MM.1S (cell line): ENCODE data around the gene MMAA.
"Not testable (repeated sequence)": the region's sequence is repeated elsewhere in the genome, so short reads cannot be mapped to it uniquely, and the experiment has no call there.

Source experiments
- DNase-seq: peaks from one replicate; pipeline ENCODE4 v3.0.0-alpha.2; 2015
- H2AFZ ChIP-seq: fragments of 300-600 bp; sonication (generic); 2 replicates; pipeline ENCODE4 v1.6.0; 2016; ENCODE audit warnings: antibody characterized with exemption, low read length
- H3F3A ChIP-seq: fragments of 300-600 bp; sonication (generic); 2 replicates; pipeline ENCODE4 v1.6.1; 2016; ENCODE audit warnings: mild to moderate bottlenecking, antibody characterized with exemption, low read length, moderate library complexity, mixed read lengths; ENCODE audit not compliant: insufficient read depth
- H3K27ac ChIP-seq: fragments of 300-600 bp; sonication (generic); 2 replicates; pipeline ENCODE4 v1.5.1; 2016; ENCODE audit warnings: mild to moderate bottlenecking, low read length
- H3K27me3 ChIP-seq: fragments of 300-600 bp; sonication (generic); replicated peaks from 2 replicates; pipeline ENCODE4 v1.6.0; 2016; ENCODE audit warnings: low read length; ENCODE audit not compliant: insufficient read depth
- H3K36me3 ChIP-seq: fragments of 300-600 bp; sonication (generic); replicated peaks from 2 replicates; pipeline ENCODE4 v1.6.1; 2016; ENCODE audit warnings: mild to moderate bottlenecking, low read length, mixed read lengths; ENCODE audit not compliant: insufficient read depth
- H3K4me1 ChIP-seq: fragments of 300-600 bp; sonication (generic); 2 replicates; pipeline ENCODE4 v1.6.1; 2016; ENCODE audit warnings: low read length, mixed read lengths
- H3K4me2 ChIP-seq: fragments of 300-600 bp; sonication (generic); 2 replicates; pipeline ENCODE4 v1.6.0; 2016; ENCODE audit warnings: low read depth, low read length
- H3K4me3 ChIP-seq: fragments of 300-600 bp; sonication (generic); 2 replicates; pipeline ENCODE4 v1.5.1; 2016; ENCODE audit warnings: low read length, mixed read lengths
- H3K79me2 ChIP-seq: fragments of 300-600 bp; sonication (generic); 2 replicates; pipeline ENCODE4 v1.6.1; 2016; ENCODE audit warnings: mixed run types, low read length, mixed read lengths
- H3K9ac ChIP-seq: fragments of 300-600 bp; sonication (generic); 2 replicates; pipeline ENCODE4 v1.6.1; 2016; ENCODE audit warnings: low read length, mixed read lengths
- H3K9me2 ChIP-seq: fragments of 300-600 bp; sonication (generic); replicated peaks from 2 replicates; pipeline ENCODE4 v1.6.1; 2016; ENCODE audit warnings: mild to moderate bottlenecking, low read length, mixed read lengths; ENCODE audit not compliant: insufficient read depth
- H3K9me3 ChIP-seq: fragments of 300-600 bp; sonication (generic); replicated peaks from 2 replicates; pipeline ENCODE4 v1.6.1; 2016; ENCODE audit warnings: mild to moderate bottlenecking, low read length, mixed read lengths; ENCODE audit not compliant: insufficient read depth
- H4K20me1 ChIP-seq: fragments of 300-600 bp; sonication (generic); 2 replicates; pipeline ENCODE4 v1.6.1; 2016; ENCODE audit warnings: mild to moderate bottlenecking, low read length, moderate library complexity, mixed read lengths; ENCODE audit not compliant: insufficient read depth
- CTCF ChIP-seq: fragments of 300-600 bp; sonication (generic); IDR thresholded peaks from 2 replicates; pipeline ENCODE4 v1.5.1; 2016; ENCODE audit warnings: antibody characterized with exemption, low read length, mixed read lengths
- EZH2 ChIP-seq: fragments of 300-600 bp; sonication (generic); optimal IDR thresholded peaks from 2 replicates; pipeline ENCODE3; 2017; ENCODE audit warnings: low read depth, mild to moderate bottlenecking, antibody characterized with exemption, low read length, mixed read lengths
- EZH2phosphoT487 ChIP-seq: fragments of 300-600 bp; sonication (generic); IDR thresholded peaks from 2 replicates; pipeline ENCODE4 v1.6.1; 2018; ENCODE audit warnings: antibody characterized with exemption, low read length

Gene MMAA

GRCh38 chr4:145583191-145584055, 35.8 kb upstream of the MMAA start:
- Histone ChIP-seq H3K4me2 (no peak overlapping the region), H2AFZ (no peak overlapping the region), H3K79me2 (no peaks in the 10 kb centered on the region), H3K4me1 (no peaks in the 10 kb centered on the region), H4K20me1 (no peaks in the 10 kb centered on the region), H3K9me3 (no peaks in the 10 kb centered on the region), H3K36me3 (no peaks in the 10 kb centered on the region), H3K9ac (no peak overlapping the region), H3F3A (no peaks in the 10 kb centered on the region), H3K27ac (no peak overlapping the region), H3K9me2 (no peaks in the 10 kb centered on the region), H3K27me3 (no peaks in the 10 kb centered on the region), H3K4me3 (no peak overlapping the region)
- TF ChIP-seq CTCF (no peak), EZH2 (no peak), EZH2phosphoT487 (no peak)
- DNase-seq, result no peak

GRCh38 chr4:145587088-145587754, 32.0 kb upstream of the MMAA start:
- Histone ChIP-seq H3K9ac (no peak overlapping the region), H3K27ac (no peak overlapping the region)
- DNase-seq, result no peak

GRCh38 chr4:145589381-145589780, 29.8 kb upstream of the MMAA start:
- not testable (repeated sequence) for H3K27me3 ChIP-seq, H3F3A ChIP-seq, H3K9me2 ChIP-seq, H3K9ac ChIP-seq, H3K27ac ChIP-seq, H3K79me2 ChIP-seq, H3K4me2 ChIP-seq, H2AFZ ChIP-seq, H3K4me1 ChIP-seq, H3K36me3 ChIP-seq, H3K4me3 ChIP-seq, H4K20me1 ChIP-seq, H3K9me3 ChIP-seq, DNase-seq

More at GRCh38 chr4:145587088-145587754, 32.0 kb upstream of the MMAA start:
- no peaks in the 10 kb centered on the region for H3K36me3 ChIP-seq
- no peaks in the 10 kb centered on the region for H4K20me1 ChIP-seq
- H3K9me3 ChIP-seq, result no peaks in the 10 kb centered on the region
- TF ChIP-seq CTCF (no peak), EZH2phosphoT487 (no peak), EZH2 (no peak)
- H3K9me2 ChIP-seq, result no peaks in the 10 kb centered on the region
- no peak overlapping the region for H3K4me3 ChIP-seq
- H3K27me3 ChIP-seq, result no peaks in the 10 kb centered on the region
- H2AFZ ChIP-seq, result no peak overlapping the region
- H3K4me2 ChIP-seq, result no peak overlapping the region
- no peaks in the 10 kb centered on the region for H3K79me2 ChIP-seq
- no peaks in the 10 kb centered on the region for H3K4me1 ChIP-seq
- no peaks in the 10 kb centered on the region for H3F3A ChIP-seq
